Right lobe of liver (tissue), 6 donors: Measurements from ENCODE around the gene USP6NL. TPM values are rescaled to one million over a fixed set of nuclear protein-coding genes. Genes with fewer than 3 reads are reported as not detected.

ENCODE experiments used
- ATAC-seq, 4 donors: fragments of 200-7000 bp; cut with Tn5 transposase; one replicate each; pipeline ENCODE4 v1.9.1; 2020; ENCODE audit warnings: mild to moderate bottlenecking in 4 of 4, moderate library complexity in 4 of 4
- DNase-seq, 3 donors: peaks; one replicate each; pipeline ENCODE4 v3.0.0-alpha.2; 2020
- H3K27ac ChIP-seq, 3 donors: fragments of 200-600 bp; one replicate each; pipeline ENCODE4 v1.8.0; 2022
- H3K27me3 ChIP-seq, 2 donors: fragments of 200-600 bp; one replicate each; pipeline ENCODE4 v1.8.0; 2022
- H3K36me3 ChIP-seq, 4 donors: fragments of 200-600 bp; sonication (generic) in 1 of 4; one replicate each; pipeline versions ENCODE4 v1.5.1 to v1.8.0; 2017 to 2022; ENCODE audit warnings: control low read depth in 1 of 4
- H3K4me1 ChIP-seq, 4 donors: fragments of 200-600 bp; sonication (generic) in 1 of 4; one replicate each; pipeline versions ENCODE4 v1.5.1 to v1.8.0; 2017 to 2022; ENCODE audit warnings: control low read depth in 1 of 4
- H3K4me3 ChIP-seq, 3 donors: fragments of 200-600 bp; one replicate each; pipeline ENCODE4 v1.8.0; 2022
- H3K9me3 ChIP-seq, 4 donors: fragments of 200-600 bp; sonication (generic) in 1 of 4; one replicate each; pipeline versions ENCODE4 v1.5.1 to v1.8.0; 2017 to 2022; ENCODE audit warnings: control low read depth in 1 of 4
- POLR2A ChIP-seq: fragments of 450-650 bp; IDR thresholded peaks from one replicate; pipeline ENCODE4 v1.6.1; 2017; ENCODE audit warnings: antibody characterized with exemption, mild to moderate bottlenecking
- WGBS: methylation state at CpG from one replicate; pipeline ENCODE4 v1.1.6; 2018; ENCODE audit warnings: low coverage, low lambda C conversion rate; ENCODE audit not compliant: insufficient coverage; ENCODE audit errors: missing lambda C conversion rate; 5-methylcytosine and 5-hydroxymethylcytosine counted together
- intact Hi-C, 2 donors: fragments of 100-400 bp; cut with DNase I; formaldehyde crosslinking; loops; one replicate each; pipeline versions ENCODE4 v1.11.2 to v1.14.1; 2022
- total RNA-seq, 6 experiments: library from RNA; depleted of rRNA in 2 of 6; stranded (reverse); fragments of >200 nt in 2 of 6; fragmentation: NEBNext Ultra II Directional in 3 of 6; extraction: Animal tissue kit (Norgen Biotek cat#: 25700) in 3 of 6; gene quantifications; one replicate each; pipeline versions ENCODE4 v1.1.0 to v1.2.4, GENCODE V29; 2016 to 2023
- TF ChIP-seq, protein P1 (sequence below), 4 donors: fragments of 200-600 bp in 3 of 4; fragments of 450-650 bp in 1 of 4; IDR thresholded peaks; one replicate each; pipeline versions ENCODE4 v1.5.1 to v1.8.0; 2016 to 2022; ENCODE audit warnings: antibody characterized with exemption in 4 of 4, mild to moderate bottlenecking in 2 of 4
- donor health status: DM: no; HTN: yes; CAD: no.
- donor health status: DM: no; HTN: no; CAD: no.
- donor health status: DM: no; HTN: no; CAD: no.
- donor health status: DM: no; HTN: yes; CAD: no.
- donor health status: DM: no; HTN: yes; CAD: no.

Gene USP6NL
- total RNA-seq, 6 experiments from 2014 or later, result 8.4 to 15.3 (median 11.5) TPM

DNA sequence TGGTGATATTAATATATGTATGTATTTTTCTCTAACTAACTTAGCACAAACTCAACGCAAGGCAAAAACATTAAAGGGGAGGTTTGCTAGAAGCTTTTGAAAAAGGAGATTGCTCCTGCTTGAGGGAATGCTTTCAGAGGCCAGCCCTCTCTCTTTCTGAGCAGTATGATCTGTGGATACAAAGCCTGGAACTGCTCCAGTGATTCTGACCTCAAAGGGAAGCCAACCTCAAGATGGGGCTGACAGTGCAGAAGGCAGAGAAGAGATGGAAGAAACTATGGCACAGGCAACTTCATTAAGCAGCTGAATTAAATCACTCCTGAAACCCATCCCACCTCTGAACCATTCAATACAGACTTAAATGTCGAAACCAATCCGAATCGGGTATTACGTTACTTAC, 102.4 kb downstream of the USP6NL start:
- 95% methylated on average over 5 of the region's 5 CpGs for WGBS
- H3K4me1 ChIP-seq, result peaks cover 0 to 16% (median 0%) of the 10 kb centered on the region in 4 donors
- H3K36me3 ChIP-seq, result peaks cover 0 to 5% (median 0%) of the 10 kb centered on the region in 4 donors
- no peak overlapping the region for H3K27ac ChIP-seq
- intact Hi-C loops, result no loop called here
- H3K27me3 ChIP-seq, result no peaks in the 10 kb centered on the region
- no peaks in the 10 kb centered on the region for H3K9me3 ChIP-seq
- TF ChIP-seq, protein P1, sequence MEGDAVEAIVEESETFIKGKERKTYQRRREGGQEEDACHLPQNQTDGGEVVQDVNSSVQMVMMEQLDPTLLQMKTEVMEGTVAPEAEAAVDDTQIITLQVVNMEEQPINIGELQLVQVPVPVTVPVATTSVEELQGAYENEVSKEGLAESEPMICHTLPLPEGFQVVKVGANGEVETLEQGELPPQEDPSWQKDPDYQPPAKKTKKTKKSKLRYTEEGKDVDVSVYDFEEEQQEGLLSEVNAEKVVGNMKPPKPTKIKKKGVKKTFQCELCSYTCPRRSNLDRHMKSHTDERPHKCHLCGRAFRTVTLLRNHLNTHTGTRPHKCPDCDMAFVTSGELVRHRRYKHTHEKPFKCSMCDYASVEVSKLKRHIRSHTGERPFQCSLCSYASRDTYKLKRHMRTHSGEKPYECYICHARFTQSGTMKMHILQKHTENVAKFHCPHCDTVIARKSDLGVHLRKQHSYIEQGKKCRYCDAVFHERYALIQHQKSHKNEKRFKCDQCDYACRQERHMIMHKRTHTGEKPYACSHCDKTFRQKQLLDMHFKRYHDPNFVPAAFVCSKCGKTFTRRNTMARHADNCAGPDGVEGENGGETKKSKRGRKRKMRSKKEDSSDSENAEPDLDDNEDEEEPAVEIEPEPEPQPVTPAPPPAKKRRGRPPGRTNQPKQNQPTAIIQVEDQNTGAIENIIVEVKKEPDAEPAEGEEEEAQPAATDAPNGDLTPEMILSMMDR (IDR thresholded peaks at IDR 0.05), result no peak
- no peak for TF ChIP-seq POLR2A
- no peak overlapping the region for H3K4me3 ChIP-seq
- no peak for DNase-seq
- ATAC-seq, result no peak

DNA sequence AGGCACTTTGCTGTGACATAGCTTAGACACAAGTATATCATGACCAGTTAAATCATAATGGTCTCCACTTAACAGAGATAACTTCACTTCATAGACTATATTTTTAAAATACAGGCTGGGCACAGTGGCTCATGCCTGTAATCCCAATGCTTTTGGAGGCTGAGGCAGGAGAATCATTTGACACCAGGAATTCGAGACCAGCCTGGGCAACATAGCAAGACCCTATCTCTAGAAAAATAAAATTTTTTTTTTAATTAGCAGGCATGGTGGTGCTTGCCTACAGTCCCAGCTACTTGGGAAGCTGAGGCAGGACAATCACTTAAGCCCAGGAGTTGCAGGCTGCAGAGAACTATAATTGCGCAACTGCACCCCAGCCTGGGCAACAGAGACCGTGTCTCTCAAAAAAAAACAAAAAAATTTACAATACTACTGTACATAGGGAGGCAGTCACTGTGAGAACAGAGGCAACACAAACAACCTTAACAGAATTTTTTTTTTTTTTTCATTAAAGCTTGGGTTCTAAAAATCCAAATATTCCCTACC, 105.1 kb downstream of the USP6NL start:
- WGBS, result 76% methylated on average over 3 of the region's 3 CpGs
- Histone ChIP-seq H3K4me1 (no peaks in the 10 kb centered on the region), H3K27ac (no peak overlapping the region), H3K27me3 (no peaks in the 10 kb centered on the region), H3K9me3 (no peaks in the 10 kb centered on the region), H3K4me3 (no peak overlapping the region), H3K36me3 (peaks cover 0 to 10% (median 0%) of the 10 kb centered on the region in 4 donors)
- intact Hi-C loops, result no loop called here
- ATAC-seq (peak in 1 of 4 donors; percentile 33), DNase-seq (no peak)
- no peak for TF ChIP-seq POLR2A
- TF ChIP-seq, protein P1 (IDR thresholded peaks at IDR 0.05), result no peak

DNA sequence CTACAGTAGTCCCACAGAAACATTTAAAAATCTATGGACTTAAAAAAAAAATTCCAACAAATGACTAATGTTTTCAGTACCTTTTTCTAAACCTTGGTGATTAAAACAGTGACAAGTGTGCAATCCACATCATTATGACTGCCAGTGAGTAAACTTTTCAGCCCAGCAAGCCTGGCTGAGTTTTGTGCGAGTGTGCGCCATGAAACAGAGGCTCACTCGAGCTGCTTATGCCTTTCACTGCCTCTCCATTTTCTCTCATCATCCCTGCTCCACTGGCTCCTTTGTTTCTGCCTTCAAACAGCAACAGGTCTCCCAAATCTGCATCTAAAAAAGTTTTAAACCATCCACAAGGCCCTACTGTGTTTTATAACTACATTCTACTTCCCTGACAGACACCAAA, 105.8 kb downstream of the USP6NL start:
- ATAC-seq, result no peak
- H3K9me3 ChIP-seq, result no peaks in the 10 kb centered on the region
- peaks cover 0 to 10% (median 0%) of the 10 kb centered on the region in 4 donors for H3K36me3 ChIP-seq
- WGBS, result 71% methylated on average over 3 of the region's 3 CpGs
- H3K27me3 ChIP-seq, result no peaks in the 10 kb centered on the region
- no peak overlapping the region for H3K4me3 ChIP-seq
- H3K27ac ChIP-seq, result no peak overlapping the region
- no peak for TF ChIP-seq POLR2A
- intact Hi-C loops, result no loop called here
- H3K4me1 ChIP-seq, result no peaks in the 10 kb centered on the region
- no peak for DNase-seq

DNA sequence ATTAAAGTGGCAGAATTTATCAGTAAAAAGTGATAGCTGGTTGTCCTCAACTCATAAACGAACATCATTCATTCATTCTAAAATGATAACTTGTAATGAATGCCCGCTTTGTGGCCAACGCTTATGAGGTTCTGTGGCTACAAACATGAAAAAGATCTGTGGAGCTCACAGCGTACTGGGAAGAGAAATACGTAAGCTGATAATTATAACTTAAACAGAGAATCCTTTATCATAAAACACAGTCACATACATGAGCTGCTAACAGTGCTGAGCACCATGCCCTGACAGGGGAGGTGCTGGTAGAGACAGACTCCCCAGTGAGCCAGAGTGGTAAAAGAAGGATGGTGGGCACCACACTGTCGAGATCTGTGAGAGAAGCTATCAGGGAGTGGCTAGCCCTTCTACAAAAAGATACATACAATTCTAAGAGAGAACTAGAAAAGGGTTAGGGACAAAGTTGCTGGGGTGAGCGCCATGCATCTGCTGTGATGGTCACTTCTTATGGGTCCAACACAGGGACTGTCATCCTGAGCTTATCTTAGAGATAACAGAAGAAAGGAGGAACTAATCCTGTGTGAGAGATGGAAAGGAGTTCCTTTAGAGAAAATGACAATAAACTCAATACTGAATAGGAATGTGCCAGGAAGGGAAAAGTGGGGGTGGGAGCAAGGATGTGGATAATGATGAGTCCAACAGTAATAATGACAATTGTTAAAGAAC, 106.7 kb downstream of the USP6NL start:
- no peak overlapping the region for H3K27ac ChIP-seq
- ATAC-seq (no peak), DNase-seq (no peak)
- H3K9me3 ChIP-seq, result no peaks in the 10 kb centered on the region
- no peak overlapping the region for H3K4me3 ChIP-seq
- H3K27me3 ChIP-seq, result no peaks in the 10 kb centered on the region
- 89% methylated on average over 7 of the region's 7 CpGs for WGBS
- H3K36me3 ChIP-seq, result peaks cover 0 to 10% (median 0%) of the 10 kb centered on the region in 4 donors
- intact Hi-C loops, result no loop called here
- no peaks in the 10 kb centered on the region for H3K4me1 ChIP-seq
- no peak for TF ChIP-seq POLR2A
- TF ChIP-seq, protein P1 (IDR thresholded peaks at IDR 0.05), result no peak

DNA sequence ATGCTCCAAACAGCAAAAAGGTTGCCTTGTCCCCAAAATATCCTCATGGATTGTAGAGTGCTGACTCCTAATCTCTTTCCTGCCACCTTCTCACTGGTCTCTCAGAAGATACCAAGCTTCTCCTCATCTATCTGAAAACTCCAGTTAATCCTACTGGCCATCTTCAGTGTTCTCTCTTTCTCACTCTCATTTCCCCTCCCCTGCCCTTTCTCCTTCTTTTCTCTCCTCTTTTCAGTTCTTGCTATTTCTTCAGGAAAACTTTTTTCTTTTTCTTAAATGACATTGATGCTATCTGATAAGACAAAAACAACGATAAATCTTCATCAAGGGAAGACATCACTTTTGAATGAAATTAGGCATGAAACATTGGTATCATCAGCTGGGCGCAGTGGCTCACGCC, 109.8 kb downstream of the USP6NL start:
- no peaks in the 10 kb centered on the region for H3K9me3 ChIP-seq
- DNase-seq, result no peak
- TF ChIP-seq, protein P1 (IDR thresholded peaks at IDR 0.05), result no peak
- no peak for TF ChIP-seq POLR2A
- H3K4me1 ChIP-seq, result no peaks in the 10 kb centered on the region
- ATAC-seq, result no peak
- H3K4me3 ChIP-seq, result no peak overlapping the region
- intact Hi-C loops, result no loop called here
- H3K27me3 ChIP-seq, result no peaks in the 10 kb centered on the region
- H3K27ac ChIP-seq, result no peak overlapping the region
- peaks cover 0 to 7% (median 2%) of the 10 kb centered on the region in 4 donors for H3K36me3 ChIP-seq
- 76% methylated on average over 3 of the region's 3 CpGs for WGBS
